Endometrial microvascular endothelial cells (primary cell): ENCODE data around the gene RXRA. TPM values are rescaled to one million over a fixed set of nuclear protein-coding genes. Genes with fewer than 3 reads are reported as not detected.

Source experiments
- in situ Hi-C: cut with HindIII; loops from 2 replicates; pipeline ENCODE4 v1.10.0; 2017; ENCODE audit warnings: low sequenced_read_pairs, low pct_unique_long_range_greater_than_20kb; ENCODE audit errors: inconsistent ontology term
- total RNA-seq: library from RNA; depleted of rRNA; stranded (reverse); fragments of >200 nt; gene quantifications from one replicate; pipeline ENCODE4 v1.2.3, GENCODE V29; 2015; ENCODE audit errors: inconsistent ontology term

The RXRA gene
- total RNA-seq, 1 donor from 2014 or later, result 14.8 TPM

GRCh38 chr9:134443174-134444037 lies 117.2 kb downstream of the RXRA start:
- in situ Hi-C loops, result no loop called here

- in situ Hi-C loops, result no loop called here
Observed at GRCh38 chr9:134444038-134444315, 117.7 kb downstream of the RXRA start.

- in situ Hi-C loops, result no loop called here
Observed at GRCh38 chr9:134445000-134445399, 118.7 kb downstream of the RXRA start.

- in situ Hi-C loops, result no loop called here
Observed at GRCh38 chr9:134449180-134449916, 123.1 kb downstream of the RXRA start.

GRCh38 chr9:134451700-134452458 lies 125.6 kb downstream of the RXRA start:
- in situ Hi-C loops, result no loop called here

- in situ Hi-C loops, result no loop called here
Observed at GRCh38 chr9:134452728-134453127, 126.5 kb downstream of the RXRA start.

GRCh38 chr9:134453776-134454475 lies 127.7 kb downstream of the RXRA start:
- in situ Hi-C loops, result no loop called here

- in situ Hi-C loops, result no loop called here
Observed at GRCh38 chr9:134454476-134454857, 128.2 kb downstream of the RXRA start.

GRCh38 chr9:134455021-134455471 lies 128.8 kb downstream of the RXRA start:
- in situ Hi-C loops, result no loop called here

GRCh38 chr9:134455537-134455933 lies 129.3 kb downstream of the RXRA start:
- in situ Hi-C loops, result no loop called here

- in situ Hi-C loops, result no loop called here
Observed at GRCh38 chr9:134455934-134456755, 129.9 kb downstream of the RXRA start.

- in situ Hi-C loops, result no loop called here
Observed at GRCh38 chr9:134456756-134457305, 130.6 kb downstream of the RXRA start.

- in situ Hi-C loops, result no loop called here
Observed at GRCh38 chr9:134457321-134458206, 131.3 kb downstream of the RXRA start.

- in situ Hi-C loops, result no loop called here
Observed at GRCh38 chr9:134458207-134459108, 132.2 kb downstream of the RXRA start.

GRCh38 chr9:134459164-134459563 lies 132.9 kb downstream of the RXRA start:
- in situ Hi-C loops, result no loop called here

GRCh38 chr9:134459573-134459972 lies 133.3 kb downstream of the RXRA start:
- in situ Hi-C loops, result no loop called here
